Measurements from ENCODE around the gene SH3GL1.

- no peak for TF ChIP-seq CTCF (IDR thresholded peaks at IDR 0.05)
- no peak for TF ChIP-seq POLR2AphosphoS5 (IDR thresholded peaks at IDR 0.05)
- no peak for TF ChIP-seq POLR2A (IDR thresholded peaks at IDR 0.05)
- no peak for TF ChIP-seq EP300 (IDR thresholded peaks at IDR 0.05)
Observed at GRCh38 chr19:4326837-4327251, 73.5 kb downstream of the SH3GL1 start.

Data from sigmoid colon (tissue), 4 donors.